ENCODE data around the gene MYO7B.

Gene MYO7B

GRCh38 chr2:127647242-127648190 is 112.0 kb downstream of the MYO7B start:
- DNase-seq (ENCODE audit: low read depth in 2 of 2, low spot score in 1 of 2) = no peak

DNA sequence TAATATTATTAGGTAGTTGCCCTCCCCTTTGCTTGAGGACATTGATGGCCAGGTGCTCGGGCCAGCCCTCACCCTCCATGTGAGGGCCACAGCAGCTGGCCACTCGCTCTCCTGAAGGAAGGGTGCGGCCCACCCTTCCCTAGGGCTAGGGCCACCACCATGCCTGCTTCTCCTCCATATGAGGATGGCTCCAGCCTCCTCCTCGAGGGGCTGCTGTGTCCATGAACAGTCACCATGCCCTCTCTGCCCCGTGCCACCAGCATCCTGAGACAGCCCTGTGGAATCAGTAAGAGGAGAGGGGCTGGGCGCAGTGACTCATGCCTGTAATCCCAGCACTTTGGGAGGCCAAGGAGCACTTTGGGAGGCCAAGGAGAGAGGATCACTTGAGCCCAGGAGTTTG is 112.8 kb downstream of the MYO7B start:
- DNase-seq (ENCODE audit: low read depth in 2 of 2, low spot score in 1 of 2) = no peak

- DNase-seq (ENCODE audit: low read depth in 2 of 2, low spot score in 1 of 2) = no peak
These were observed 113.7 kb downstream of the MYO7B start for GRCh38 chr2:127649100-127649611.

DNA sequence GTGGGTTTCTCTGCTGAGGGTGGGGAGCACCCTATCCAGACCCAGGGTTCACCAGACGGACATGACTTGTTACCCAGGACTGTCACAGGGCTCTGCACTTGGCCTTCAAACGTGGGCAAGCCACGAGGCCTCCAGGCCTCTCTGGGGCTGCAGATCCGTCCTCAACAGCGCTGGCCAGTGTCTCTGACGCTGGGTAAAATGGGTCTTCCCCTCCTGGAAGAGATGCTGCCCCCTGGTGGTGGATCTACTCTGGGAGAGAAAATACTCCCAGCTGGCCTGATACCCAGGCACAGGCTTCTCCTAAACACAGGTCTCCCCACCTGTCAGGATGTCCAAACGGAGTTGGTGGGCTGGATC is 114.2 kb downstream of the MYO7B start:
- DNase-seq (ENCODE audit: low read depth in 2 of 2, low spot score in 1 of 2) = peak; percentile 51 to 80

GRCh38 chr2:127650041-127650784 is 114.7 kb downstream of the MYO7B start:
- DNase-seq (ENCODE audit: low read depth in 2 of 2, low spot score in 1 of 2) = no peak

- no peak for DNase-seq (ENCODE audit: low read depth in 2 of 2, low spot score in 1 of 2)
These were observed 115.4 kb downstream of the MYO7B start for GRCh38 chr2:127650785-127651380.

- no peak for DNase-seq (ENCODE audit: low read depth in 2 of 2, low spot score in 1 of 2)
These were observed 115.9 kb downstream of the MYO7B start for GRCh38 chr2:127651381-127651809.

DNA sequence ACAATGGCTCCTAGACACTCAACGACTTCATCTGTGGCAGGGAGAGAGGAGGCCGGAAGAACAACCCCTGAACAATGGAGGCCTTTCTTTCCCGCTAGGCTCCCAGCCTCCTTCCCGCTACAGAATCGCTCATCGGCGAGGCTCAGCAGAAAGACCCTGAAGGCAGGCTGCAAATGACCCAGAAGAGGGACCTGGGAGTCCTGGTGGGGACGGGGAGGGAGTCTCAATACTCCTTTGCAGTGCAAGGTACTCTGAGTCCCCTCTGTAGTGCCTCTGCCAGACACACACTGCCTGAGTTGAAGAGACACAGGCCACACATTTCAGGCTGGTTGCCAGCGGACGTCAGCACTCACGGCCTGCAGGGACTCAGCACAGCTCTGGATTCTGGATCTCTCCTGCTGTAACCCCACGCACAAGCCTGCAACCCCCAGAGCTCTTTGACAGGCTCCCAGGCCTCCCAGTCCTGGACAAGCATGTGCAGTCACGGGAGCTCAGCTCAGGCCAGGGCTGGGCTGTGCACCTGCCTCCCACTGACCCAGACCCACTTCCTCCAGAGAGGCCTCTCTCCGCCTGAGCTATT is 116.6 kb downstream of the MYO7B start:
- DNase-seq (ENCODE audit: low read depth in 2 of 2, low spot score in 1 of 2) = no peak

- no peak for DNase-seq (ENCODE audit: low read depth in 2 of 2, low spot score in 1 of 2)
These were observed 117.4 kb downstream of the MYO7B start for GRCh38 chr2:127652786-127653357.

DNA sequence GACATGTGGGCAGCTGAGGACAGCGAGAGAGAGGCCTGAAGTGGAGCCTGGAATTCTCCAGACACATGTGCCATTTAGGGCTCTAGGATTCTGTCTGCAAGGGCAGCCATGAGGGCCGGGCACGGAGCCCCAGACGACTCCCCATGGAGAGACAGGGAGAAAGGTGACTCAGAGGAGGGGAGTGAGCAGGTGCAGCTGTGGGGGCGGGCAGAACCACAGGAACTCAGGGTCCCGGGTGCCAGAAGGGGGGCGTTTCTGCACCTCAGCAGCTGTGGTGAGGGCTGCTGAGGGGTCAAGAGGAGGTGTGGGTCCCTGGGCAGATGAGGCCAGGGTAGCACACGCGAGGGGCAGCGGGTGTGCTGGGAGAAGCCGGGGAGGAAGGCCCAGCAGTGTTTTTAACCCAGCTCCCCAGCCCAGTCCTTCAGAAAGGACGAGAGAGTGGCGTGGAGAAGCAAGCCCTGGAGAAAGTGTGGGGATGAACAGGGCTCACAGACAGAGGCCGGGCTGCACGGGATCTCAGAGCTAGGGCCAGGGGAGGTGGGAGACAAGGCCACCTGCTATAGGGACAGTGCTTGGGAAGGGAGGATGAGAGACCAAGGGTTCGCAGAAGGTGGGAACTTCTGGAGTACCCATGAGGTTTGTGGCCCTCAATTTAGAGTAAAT is 118.1 kb downstream of the MYO7B start:
- no peak for DNase-seq (ENCODE audit: low read depth in 2 of 2, low spot score in 1 of 2)

- no peak for DNase-seq (ENCODE audit: low read depth in 2 of 2, low spot score in 1 of 2)
These were observed 118.8 kb downstream of the MYO7B start for GRCh38 chr2:127654084-127654837.

DNA sequence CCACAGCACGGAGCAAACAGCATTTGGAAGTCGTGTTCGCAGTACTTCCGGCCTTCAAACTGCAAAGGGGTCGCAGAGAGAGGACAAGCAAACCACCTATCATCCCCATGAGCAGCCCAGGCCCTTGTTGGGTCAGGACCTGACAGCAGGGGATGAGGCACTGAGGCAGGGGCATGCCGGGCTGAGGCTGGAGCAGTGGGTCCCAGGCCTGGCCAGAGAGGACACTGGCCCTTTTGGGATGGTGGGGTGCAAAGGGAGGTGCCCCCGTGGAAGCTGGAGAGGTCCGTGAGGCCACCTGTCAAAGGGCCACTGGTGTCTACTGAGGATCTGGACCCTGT is 119.3 kb downstream of the MYO7B start:
- DNase-seq (ENCODE audit: low read depth in 2 of 2, low spot score in 1 of 2) = no peak

- DNase-seq (ENCODE audit: low read depth in 2 of 2, low spot score in 1 of 2) = no peak
These were observed 120.0 kb downstream of the MYO7B start for GRCh38 chr2:127655209-127656073.

- DNase-seq (ENCODE audit: low read depth in 2 of 2, low spot score in 1 of 2) = no peak
These were observed 121.2 kb downstream of the MYO7B start for GRCh38 chr2:127656569-127657231.

GRCh38 chr2:127657232-127657595 is 121.7 kb downstream of the MYO7B start:
- no peak for DNase-seq (ENCODE audit: low read depth in 2 of 2, low spot score in 1 of 2)

- DNase-seq (ENCODE audit: low read depth in 2 of 2, low spot score in 1 of 2) = no peak
These were observed 122.7 kb downstream of the MYO7B start for GRCh38 chr2:127658146-127658545.

DNA sequence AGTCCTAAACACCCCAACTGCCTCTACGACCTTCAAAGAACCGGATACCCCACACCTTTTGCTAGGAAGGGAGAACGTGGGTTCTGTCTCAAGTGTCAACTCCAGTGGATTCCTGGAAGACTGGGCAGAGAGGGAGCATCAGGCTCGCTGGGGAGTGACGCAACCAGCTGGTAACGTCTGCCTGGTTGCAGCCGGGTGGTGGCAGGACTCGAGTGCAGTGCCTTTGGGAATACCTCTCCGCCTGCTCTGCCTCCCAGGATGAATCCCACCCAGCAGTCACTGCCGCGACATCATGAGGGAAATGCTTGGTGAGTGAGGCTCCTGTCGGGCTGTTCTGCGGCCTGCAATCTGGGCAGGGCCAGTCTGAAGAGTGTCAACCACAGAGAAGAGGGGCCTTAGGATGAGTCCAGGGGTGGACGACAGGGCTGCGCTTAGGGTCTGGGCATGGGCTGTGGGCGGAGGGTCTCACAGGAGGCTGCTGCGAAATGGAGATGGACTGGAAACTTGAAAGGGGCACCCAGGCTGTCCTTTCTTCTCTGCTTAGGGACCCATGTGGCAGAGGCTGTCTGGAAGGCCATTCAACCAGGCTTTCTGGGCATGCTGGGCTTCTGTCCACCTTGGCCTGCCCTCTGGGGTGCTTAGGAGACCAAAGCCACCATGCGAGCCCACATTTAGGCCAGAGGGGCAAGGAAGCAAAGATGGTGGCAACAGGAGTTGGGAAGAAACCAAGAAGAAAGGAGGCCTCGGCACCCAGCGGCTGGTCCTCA is 123.3 kb downstream of the MYO7B start:
- DNase-seq (ENCODE audit: low read depth in 2 of 2, low spot score in 1 of 2) = no peak

All from stimulated activated CD8-positive, alpha-beta memory T cell treated with anti-CD3 and anti-CD28 coated beads, Interleukin-4, amount 100 ng/mL, for 4 hours (primary cell).